H54 (cell line): ENCODE data around the gene C6orf47.

Experiments
- DNase-seq: peaks from one replicate; pipeline ENCODE4 v3.0.0; 2011; ENCODE audit warnings: low spot score, mixed read lengths; ENCODE audit not compliant: insufficient read length
- FAIRE-seq: peaks from 3 replicates; lab custom pipeline; 2011; peaks lifted over from hg19 to GRCh38; lab: Jason Lieb, UNC
- POLR2A ChIP-seq: IDR thresholded peaks from 2 replicates; pipeline ENCODE4 v1.6.1; 2011; ENCODE audit warnings: low read depth, mild to moderate bottlenecking, low read length

C6orf47 gene

DNA sequence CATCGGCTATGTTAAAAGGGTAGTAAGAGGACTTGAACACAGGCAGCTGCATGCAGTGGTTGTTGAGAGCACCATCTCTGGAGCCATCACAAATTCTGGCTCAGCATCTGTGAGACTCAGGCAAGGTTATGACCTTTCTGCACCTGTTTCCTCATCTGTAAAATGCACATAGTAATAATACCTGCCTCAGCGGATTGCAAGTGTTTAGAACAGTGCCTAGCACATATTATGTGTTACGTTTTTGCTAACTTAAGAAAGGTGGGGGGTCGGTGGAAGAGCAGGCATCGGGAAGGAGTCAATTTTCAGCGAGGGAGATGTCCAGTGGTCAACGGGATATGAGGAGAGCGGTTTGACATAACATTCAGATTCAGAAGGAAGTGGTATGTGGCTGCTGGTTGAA, 17.4 kb upstream of the C6orf47 start:
- no peak for FAIRE-seq
- no peak for TF ChIP-seq POLR2A
- DNase-seq = no peak

DNA sequence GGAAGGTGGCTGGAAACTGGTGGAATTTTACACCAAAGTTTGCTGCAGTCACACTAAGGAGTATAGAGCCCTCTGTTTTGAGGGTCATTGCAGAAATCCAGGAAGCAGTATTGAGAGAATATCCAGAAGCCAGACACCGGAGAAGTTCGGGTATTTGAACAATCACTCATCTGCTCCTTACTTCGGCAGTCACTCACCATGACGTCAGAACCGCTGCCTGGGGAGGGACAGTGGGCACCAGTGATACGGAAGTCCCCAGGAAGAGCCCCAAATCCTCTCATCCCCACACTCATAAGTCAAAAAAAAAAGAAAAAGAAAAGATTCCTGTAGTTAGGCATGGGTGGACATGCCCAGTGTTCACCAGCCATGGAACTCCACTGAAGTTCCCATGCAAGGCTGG, 16.3 kb upstream of the C6orf47 start:
- DNase-seq (no peak), FAIRE-seq (no peak)

DNA sequence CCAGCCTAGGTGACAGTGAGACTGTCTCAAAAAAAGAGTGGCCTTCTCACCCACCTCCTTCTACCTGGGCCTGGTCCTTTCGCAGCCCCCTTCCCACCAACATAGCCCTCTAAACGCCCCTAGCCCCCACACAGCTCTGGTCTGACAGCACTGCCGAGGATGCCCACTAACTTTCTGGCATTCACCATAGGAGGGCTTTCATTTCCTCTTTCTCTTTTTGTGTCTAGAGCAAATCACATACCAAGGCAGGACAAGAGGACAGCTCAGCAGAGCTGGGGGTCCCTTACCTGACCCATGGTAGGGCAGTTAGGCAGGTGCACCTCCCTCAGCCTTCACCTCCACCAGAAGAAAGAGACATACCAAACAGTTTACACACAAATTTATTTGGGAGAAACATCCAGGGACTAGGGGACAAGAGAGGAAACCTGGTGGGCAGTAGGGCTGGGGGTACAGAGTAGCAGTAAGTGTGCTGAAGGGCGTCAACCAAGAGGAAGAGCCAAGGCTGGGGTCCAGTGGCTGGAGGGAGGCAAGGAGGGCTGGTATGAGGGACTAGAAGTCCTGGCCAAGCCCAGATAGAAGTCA, 15.8 kb upstream of the C6orf47 start:
- no peak for FAIRE-seq
- no peak for TF ChIP-seq POLR2A
- DNase-seq = no peak

More for the DNA sequence above, 16.3 kb upstream of the C6orf47 start:
- no peak for TF ChIP-seq POLR2A

DNA sequence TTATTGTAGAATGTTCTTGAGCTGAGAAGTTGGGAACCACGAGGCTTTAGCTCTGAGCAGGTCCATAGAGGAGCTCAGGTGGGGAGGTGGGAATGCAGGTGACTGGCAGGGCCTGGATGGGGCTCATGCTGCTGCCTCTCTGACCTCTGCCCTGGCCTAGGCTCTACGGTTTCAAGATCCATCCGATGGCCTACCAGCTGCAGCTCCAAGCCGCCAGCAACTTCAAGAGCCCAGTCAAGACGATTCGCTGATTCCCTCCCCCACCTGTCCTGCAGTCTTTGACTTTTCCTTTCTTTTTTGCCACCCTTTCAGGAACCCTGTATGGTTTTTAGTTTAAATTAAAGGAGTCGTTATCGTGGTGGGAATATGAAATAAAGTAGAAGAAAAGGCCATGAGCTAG, 9.1 kb upstream of the C6orf47 start, which contains the start of gene LY6G5B:
Gene LY6G5B (plus strand): TSS at position 301 of the 400 bp plus-strand sequence. CDS start 975 bp downstream, outside the sequence.
- no peak for FAIRE-seq
- TF ChIP-seq POLR2A = no peak

DNA sequence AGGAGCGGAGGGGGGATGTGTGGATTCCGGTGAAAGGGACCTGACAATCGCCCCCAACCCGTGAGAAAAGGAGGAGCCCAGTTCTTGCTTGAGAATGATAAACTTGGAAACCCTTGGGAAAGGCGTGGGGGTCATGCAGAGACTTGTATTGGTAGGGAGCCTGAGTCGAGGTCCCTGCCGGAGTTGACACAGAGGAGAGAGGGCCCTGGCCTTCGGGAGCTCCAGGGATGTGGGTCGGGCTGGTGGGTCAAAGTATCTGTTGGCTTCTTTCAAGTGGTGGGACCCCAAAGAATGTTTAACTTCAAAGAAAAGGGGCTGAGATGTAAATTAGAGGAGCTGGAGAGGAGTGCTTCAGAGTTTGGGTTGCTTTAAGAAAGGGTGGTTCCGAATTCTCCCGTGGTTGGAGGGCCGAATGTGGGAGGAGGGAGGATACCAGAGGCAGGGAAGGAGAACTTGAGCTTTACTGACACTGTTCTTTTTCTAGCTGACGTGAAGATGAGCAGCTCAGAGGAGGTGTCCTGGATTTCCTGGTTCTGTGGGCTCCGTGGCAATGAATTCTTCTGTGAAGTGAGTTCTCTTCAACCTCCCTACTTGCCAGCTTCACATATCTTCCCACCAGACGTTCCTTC, 5.9 kb upstream of the C6orf47 start:
- TF ChIP-seq POLR2A = no peak
- no peak for FAIRE-seq
- DNase-seq = no peak

More for the DNA sequence above, 9.1 kb upstream of the C6orf47 start, which contains the start of gene LY6G5B:
- DNase-seq = no peak

DNA sequence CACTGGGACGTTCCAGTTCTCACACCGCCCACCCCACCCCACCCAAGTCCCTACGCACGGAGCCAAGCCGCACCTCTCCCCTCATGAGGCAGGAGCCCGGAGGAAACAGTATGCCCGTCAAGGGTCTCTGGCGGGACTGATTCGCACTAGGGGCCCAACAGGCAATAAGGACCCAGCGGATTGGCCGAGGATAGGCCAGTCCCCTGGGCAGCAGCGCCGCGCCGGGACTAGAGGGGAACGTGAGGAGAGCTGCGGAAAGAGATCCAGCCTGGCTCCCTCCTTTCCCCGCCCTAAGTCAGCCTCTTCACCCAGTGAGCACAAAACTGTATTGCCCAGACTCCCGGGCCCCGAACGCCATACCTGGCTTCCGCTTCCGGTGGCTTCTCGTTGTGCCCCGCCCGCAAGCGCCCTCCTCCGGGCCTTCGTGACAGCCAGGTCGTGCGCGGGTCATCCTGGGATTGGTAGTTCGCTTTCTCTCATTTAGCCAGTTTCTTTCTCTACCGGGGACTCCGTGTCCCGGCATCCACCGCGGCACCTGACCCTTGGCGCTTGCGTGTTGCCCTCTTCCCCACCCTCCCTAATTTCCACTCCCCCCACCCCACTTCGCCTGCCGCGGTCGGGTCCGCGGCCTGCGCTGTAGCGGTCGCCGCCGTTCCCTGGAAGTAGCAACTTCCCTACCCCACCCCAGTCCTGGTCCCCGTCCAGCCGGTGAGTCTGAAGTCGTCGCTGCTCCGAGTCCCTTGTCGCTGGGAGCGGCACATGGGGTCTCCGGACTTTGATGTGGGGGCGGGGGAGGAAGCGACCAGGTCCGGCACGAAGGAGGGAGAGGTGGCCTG, 5.1 kb upstream of the C6orf47 start, which contains the start of gene CSNK2B:
Gene CSNK2B (plus strand): TSS at position 580 of the 836 bp plus-strand sequence. CDS start 752 bp downstream, outside the sequence.
- peak; percentile 95 for DNase-seq
- peak; percentile 40 for TF ChIP-seq POLR2A
- peak; percentile 48 for FAIRE-seq

DNA sequence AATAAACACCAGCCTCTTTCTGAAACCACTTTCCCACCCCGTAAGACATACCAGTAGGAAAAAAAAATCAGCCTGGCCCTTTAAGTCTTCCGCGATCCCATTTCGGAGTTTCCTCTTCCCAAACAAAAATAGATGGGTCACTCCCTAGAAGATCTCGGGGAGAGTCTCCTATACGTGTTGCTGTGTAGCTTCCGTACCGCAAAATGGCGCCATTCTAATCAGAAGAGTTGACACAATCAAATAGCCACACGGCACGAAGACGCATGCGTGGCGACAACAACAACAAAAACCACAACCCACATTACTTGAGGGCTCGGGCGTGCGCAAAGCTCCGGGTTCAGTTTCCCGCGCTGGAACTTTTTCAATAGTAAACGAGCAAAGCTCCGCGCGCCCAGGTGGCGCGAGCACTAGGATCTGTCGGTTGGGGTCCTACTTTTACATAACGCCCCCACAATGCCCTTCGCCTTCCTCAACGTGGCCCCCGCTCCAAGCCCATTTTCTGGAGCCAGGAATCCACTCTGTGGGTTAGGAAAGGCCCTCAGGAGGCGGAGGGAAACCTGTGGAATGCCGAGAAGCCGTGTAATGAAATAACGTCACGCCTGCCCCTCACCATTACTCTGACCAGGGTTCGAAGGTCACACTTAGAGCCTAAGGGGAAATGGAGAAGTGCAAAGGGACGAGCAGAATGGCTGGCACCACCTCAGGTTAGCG, 4.4 kb upstream of the C6orf47 start, which contains the start of gene GPANK1:
Gene GPANK1 (minus strand): TSS at position 208 of the 711 bp plus-strand sequence. CDS start 519 bp downstream, outside the sequence.
- 0 out of 2 replicates have a peak, but pooled peaks have one; percentile 21 for TF ChIP-seq POLR2A
- DNase-seq = peak; percentile 81
- peak; percentile 80 for FAIRE-seq

DNA sequence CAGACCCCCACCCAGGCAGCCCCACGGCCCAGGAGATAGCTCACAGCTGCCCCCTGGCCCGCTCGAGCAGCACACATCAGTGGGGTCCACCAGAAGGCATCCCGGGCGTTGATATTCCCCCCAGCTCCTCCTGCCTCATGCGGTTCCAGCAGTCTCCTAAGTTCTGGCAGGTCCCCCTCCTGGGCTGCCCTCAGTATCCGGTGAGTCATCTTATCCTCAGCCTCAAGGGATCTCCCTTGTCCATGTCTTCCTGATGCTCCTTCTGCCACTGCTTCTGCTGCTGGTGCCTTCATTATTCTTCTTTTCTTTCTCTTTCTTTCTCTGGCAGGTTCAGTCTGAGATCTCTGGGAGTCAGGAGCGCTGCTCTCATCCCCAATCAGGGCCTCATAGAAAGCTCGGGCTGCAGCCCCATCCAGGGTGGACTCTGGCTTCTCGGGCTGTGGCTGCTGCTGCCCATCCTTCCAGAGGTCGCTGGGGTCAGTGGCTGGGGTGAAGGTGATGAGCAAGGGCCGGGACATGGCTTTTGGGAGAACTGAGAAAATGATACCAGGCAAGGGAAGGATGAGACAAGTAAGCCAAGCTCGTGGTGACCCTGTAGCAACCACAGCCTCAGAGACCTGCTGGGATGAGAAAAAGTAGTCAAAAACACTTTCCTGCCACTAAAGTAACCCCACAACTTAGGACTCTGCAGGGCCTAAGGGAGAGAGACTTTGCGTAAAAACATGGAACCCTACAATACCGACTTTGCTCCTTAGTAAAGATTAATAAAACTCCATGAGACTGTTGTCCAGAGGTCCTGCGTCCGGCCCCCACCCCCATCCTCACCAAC, 3.6 kb upstream of the C6orf47 start:
- no peak for TF ChIP-seq POLR2A
- DNase-seq (peak; percentile 85), FAIRE-seq (no peak)

DNA sequence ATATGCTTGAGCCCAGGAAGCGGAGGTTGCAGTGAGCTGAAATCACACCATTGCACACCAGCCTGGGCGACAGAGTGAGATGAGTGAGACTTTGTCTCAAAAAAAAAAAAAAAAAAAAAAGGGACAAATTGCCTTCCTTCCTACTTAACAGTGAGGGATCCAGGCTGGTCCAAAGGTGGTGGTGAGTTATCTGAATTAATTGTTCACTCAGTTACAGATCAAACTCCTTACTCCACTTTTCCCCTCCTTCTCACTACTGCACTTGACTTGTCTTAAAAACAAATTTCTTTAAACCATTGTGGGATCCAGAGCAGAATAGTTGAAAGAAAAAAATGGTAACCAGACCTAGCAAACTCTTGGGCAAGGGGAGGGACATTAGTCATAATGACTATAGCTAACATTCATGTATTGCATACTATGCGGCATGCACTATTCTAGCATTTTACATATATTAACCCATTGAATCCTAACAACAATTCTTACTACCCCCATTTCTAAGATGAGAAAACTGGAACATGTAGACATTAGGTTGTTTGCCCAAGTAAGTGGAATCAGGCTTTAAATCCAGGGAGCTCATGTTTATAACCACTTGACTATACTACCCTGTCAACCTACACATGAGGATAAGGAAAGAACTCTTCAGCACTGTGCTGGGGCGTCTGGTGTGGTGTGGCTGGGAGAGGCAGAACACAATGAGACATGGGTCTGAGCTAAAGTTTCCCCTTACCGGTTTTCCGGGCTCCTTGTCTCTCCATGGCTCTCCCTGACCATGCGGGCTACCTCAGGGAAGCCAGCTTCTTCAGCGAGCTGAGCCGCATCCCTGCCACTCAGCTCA, 2.8 kb upstream of the C6orf47 start:
- no peak for TF ChIP-seq POLR2A
- DNase-seq (no peak), FAIRE-seq (no peak)

DNA sequence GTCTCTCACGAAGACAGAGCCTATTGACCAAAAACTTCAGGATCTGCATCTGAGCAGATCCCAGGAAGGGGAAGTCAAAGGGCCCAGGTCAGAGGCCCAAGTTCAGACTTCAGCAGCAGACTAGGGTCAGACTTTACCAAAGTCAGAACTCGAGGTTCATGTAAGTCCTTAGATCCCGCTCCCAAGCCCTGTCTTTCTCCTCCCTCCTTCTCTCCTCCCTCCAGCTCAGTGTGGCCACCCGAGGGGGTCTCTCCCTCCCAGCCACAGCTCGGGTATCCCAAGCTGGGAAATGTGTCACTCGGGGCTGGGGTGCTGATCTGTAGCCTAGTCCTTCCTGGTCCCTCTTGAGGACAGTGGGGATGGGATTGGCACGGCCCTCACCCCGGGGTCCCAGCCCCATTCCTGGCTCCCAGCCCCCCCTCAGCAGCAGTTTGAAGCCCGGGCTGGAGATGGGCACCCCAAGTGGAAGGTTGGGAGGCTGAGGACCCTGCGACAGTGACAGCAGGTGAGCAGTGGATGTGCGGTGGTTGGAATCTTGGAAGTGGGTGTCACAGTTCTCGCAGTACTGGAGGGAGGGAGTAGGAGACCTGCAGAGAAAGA, 1.6 kb upstream of the C6orf47 start:
- DNase-seq (no peak), FAIRE-seq (no peak)
- no peak for TF ChIP-seq POLR2A
